Stimulated activated naive CD8-positive, alpha-beta T cell treated with anti-CD3 and anti-CD28 coated beads, Interleukin-15, Interleukin-2, amounts not matched to agents 100 U/mL and 50 U/mL, for 24 hours (primary cell): ENCODE data around the gene NANOG.
"Not testable (repeated sequence)": the region's sequence is repeated elsewhere in the genome, so short reads cannot be mapped to it uniquely, and the experiment has no call there.

ENCODE experiments used
- ATAC-seq: fragments of 150-1000 bp; cut with Tn5 transposase; one replicate; pipeline ENCODE4 v1.10.0; 2021
- DNase-seq: peaks from one replicate; pipeline ENCODE4 v3.0.0; 2021

NANOG gene

DNA sequence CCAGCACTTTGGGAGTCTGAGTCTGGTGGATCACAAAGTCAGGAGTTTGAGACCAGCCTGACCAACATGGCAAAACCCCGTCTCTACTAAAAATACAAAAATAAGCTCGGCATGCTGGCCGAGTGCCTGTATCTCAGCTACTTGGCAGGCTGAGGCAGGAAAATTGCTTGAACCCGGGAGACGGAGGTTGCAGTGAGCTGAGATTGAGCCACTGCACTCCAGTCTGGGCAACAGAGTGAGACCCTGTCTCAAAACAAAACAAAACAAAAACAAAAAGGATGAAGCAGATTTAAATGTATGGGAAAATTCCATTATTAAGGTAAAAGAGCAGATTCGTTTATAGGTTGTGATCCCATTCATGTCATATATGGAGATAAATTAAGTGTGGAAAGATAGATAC, 17.1 kb downstream of the NANOG start:
- not testable (repeated sequence) for ATAC-seq, DNase-seq

DNA sequence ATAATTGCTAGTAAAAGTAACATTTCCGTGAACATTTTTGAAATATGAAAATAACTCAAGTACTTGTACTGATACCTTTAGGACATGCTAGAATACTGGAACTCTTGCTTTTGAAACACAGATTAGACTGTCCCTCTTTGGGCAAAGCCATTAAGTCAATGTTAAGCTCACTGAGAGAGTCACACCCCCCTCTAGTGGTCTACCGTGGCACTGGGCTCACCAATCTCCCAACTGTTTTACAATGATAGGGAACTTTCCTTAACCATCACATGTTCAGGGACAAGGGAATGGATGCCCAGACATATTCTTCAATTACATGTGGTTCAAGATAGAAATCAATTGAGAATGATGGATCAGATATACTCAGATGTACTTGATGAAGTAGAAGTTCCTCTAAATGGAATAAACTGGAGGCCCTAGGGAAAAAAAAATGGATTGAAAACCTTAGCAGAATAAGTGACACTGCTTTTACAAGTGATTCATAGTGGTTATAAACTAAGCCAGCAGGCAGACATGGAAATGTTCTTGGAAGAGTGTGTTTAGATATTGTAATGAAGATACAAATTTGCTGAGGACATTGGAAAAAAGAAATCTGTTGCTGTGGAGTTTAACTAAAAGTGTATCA, 17.8 kb downstream of the NANOG start:
- ATAC-seq (no peak), DNase-seq (peak; percentile 75)

DNA sequence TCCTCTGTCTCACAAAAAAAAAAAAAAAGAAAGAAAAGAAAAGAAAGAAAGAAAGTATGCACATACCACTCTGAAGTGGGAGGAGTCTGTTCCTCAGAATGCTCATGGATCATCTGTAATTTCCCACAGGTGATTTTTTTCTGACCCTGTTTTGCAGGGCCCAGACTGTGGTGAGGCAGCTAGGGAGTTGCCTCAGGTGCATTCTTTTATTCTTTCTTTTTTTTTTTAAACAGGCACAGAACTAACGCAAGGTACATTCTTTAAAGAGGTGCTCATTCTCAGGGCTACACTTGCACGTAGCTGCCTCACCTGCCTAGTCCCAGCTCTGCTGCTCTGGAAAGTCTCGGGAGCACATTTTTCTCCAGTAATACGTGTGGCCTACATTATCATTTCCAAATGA, 36.6 kb downstream of the NANOG start:
- not testable (repeated sequence) for ATAC-seq, DNase-seq

DNA sequence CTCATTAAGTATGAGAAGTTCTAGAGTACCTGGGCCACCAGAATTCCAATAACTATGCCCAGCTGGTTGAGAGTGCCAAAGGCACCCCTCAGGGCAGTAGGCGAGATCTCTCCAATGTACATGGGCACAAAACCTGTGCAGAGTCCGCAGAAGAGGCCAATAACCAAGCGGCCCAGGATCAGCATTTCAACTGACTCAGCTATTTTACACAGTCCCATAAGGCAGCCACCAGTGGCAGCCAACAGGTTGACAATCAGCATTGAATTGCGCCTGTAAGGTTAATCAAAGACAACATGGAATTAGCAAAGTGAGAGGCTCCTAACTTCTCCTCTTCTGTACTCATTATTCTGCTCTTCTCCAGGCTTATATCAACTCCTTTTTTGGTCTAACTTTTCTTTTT, 40.5 kb downstream of the NANOG start:
- DNase-seq, ATAC-seq: not testable (repeated sequence)

DNA sequence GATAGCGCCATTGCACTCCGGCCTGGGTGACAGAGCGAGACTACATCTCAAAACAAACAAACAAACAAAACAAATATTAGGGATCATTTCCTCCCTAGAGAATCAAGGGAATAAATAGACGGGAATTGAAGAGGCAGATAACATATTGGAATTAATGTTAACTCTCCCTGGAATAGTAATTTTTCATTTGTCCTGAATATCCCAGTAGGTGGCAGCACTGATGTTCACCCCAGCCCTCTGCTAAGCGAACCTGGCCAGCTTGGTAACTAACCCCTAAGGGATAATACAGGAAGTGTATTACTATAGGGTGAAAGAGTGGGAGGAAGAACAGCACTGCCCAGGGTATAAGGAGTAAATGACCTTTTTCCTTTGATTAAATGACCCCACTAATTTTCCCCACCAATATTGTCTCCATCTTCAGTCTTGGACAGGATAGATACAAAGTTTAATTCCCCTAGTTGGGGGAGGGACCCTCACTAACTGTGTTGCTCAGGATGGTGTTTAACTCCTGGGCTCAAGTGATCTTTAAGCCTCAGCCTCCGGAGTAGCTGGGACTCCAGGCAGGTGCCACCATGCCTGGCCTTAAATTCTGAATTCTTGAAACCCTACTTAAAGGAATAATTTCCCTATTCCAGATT, 43.0 kb downstream of the NANOG start:
- DNase-seq (peak; percentile 24), ATAC-seq (peak; percentile 68)

DNA sequence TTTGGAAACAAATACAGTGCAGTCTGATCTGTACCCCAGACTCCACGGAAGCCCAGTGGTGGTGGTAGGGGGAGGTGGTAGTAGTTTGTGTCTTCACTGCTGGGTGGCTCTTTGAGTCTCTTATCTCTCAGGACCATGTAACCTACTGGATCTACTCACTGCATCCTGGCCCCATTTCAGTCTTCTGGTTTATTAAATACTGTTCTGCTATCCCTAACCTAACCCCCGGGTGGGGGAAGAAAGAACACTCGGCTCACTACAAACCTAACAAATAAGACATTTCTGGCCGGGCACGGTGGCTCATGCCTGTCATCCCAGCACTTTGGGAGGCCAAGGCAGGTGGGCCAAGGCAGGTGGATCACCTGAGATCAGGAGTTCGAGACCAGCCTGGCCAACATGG, 44.0 kb downstream of the NANOG start:
- DNase-seq, ATAC-seq: not testable (repeated sequence)

DNA sequence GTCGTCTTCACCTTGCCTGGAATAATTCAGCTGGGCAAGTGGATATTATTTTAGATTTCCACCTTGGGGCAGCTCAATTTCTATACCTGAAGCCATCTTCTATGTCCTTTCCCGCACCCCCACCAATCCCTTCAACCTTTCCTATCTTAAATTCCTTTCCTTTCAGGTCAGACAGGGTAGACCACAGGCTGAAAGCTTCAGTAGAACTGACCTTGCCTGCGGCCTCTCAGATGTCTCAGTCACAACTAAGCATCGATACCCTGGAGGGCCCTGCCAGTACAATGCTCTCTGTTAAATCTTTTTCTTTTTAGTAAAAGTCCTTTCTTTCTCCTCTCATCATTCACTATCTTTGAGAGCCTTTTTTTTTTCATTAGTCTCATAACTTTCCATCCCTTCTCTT, 44.6 kb downstream of the NANOG start:
- no peak for ATAC-seq
- no peak for DNase-seq

DNA sequence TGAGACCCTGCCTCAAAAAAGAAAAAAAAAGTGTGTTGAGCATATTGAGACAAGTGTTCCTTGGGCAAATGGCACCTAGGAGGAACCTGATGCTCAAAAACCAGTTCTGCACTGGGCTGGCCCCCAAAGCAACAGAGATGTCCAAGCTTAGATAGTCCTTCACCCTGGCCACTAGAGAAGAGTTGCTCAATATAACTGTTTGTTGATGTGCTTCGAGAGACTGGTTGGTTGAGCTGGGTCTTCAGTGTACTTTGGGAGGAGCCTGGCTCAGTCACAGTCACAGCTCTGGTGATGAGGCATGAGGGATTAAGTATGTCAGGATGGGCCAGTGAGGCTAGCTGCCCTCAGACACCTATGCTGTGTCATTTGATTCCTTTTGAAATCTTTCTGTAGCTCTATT, 45.5 kb downstream of the NANOG start:
- DNase-seq (no peak), ATAC-seq (no peak)

DNA sequence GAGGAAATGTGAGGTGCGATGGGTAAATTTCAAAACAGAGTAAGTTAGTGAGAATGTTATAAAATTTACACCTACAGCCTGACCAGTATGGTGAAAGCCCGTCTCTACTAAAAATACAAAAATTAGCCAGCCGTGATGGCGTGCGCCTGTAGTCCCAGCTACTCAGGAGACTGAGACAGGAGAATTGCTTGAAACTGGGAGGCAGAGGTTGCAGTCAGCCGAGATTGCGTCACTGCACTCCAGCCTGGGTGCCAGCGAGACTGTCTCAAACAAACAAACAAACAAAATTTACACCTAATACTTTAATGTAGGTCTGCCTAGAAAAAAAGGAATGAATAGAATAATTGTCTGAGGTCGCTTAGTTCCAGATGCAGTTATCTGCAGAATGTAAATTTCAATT, 45.9 kb downstream of the NANOG start:
- no peak for DNase-seq
- ATAC-seq: no peak

DNA sequence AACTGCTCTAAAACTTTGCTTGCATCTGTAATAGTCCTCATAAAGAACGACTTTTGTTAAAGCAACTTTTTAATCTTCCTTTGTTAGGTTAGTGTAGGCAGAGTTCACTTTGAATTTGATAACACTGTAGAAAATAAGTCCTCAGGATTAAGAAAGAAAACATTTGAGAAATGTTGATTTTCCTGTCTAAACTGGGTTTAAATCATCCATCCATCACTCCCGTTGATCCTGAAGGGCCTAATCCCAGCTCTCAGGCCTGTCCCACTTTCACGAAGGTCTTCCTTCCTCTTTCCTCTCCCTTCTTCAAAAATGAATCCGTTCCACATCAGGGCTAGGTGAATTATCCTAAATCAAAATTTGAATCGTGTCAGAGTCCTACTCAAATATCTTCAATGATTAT, 46.6 kb downstream of the NANOG start:
- DNase-seq (no peak), ATAC-seq (no peak)

DNA sequence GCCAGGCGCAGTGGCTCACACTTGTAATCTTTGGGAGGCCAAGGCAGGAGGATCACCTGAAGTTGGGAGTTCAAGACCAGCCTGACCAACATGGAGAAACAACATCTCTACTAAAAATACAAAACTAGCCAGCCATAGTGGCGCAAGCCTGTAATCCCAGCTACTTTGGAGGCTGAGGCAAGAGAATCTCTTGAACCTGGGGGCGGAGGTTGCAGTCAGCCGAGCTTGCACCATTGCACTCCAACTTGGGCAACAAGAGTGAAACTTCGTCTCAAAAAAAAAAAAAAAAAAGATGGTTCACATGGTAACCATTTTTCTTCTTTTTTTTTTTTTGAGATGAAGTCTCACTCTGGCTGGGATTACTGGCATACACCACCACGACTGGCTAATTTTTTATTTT, 48.2 kb downstream of the NANOG start:
- ATAC-seq: no peak
- DNase-seq: no peak

DNA sequence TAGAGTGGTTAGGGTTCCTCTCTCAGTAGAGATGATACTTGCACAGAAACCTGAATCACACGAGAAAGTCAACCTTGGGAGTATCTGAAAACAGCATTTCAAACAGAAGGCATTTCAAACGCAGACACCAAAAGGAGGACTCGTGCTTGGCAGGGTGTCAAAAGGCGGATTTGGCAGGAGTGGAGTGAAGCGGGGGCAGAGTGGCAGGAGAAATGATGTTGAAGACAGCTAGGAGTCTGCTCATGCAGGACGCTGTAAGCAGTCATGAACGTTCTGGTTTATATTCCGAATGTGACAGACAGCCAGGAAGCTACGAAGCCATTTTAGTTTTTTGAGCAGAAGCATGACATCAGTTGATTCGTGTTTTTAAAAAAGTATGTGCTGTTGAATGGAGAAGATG, 50.0 kb downstream of the NANOG start:
- ATAC-seq, DNase-seq: not testable (repeated sequence)

DNA sequence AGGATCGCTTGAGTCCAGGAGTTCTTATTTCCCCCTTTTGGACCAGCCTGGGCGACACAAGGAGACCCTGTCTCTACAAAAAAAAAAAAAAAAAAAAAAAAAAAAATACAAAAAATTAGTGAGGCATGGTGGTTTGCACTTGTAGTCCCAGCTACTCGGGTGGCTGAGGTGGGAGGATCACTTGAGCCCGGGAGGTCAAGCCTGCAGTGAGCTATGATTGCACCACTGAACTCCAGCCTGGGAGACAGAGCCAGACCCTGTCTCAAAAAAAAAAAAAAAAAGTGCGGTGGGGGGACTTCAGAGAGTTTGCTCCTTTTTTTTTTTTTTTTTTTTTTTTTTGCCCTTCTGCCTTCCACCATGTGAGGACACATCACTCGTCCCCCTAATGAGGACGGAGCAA, 50.6 kb downstream of the NANOG start:
- not testable (repeated sequence) for ATAC-seq, DNase-seq

DNA sequence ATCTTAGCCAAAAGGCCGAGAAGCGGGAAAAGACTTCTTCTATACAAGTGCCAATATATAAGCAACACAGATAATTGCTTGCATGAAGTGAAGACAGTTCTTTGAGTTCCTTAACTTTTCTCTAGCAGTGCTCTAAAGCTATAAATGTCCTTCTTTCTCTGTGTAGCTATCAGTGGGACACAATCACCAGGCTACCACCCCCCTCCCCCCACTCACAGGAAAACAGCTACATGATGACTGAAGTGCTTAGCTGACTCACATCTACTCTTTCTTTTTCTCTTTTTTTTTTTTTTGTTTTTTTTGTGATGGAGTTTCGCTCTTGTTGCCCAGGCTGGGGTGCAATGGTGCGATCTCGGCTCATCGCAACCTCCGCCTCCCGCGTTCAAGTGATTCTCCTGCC, 53.2 kb downstream of the NANOG start:
- DNase-seq, ATAC-seq: not testable (repeated sequence)

DNA sequence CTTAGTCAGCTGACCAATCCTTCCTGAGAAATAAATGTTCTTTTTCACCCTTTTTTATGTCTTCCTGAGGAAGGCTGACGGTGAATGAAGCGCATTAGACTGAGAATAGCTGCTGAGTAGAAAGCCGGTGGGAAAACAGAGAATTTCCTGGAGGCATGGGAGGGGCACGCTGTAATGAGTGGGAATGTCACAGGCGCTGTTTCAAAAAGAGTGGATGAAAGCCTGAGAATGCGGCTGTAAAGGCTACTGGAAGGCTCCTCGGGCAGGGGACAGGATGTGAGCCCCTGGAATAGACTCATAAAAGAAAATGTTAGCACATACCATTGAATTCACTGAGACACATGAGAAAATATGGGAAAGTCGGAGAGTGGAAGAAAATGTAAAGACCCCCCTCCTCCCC, 53.9 kb downstream of the NANOG start:
- not testable (repeated sequence) for ATAC-seq, DNase-seq

DNA sequence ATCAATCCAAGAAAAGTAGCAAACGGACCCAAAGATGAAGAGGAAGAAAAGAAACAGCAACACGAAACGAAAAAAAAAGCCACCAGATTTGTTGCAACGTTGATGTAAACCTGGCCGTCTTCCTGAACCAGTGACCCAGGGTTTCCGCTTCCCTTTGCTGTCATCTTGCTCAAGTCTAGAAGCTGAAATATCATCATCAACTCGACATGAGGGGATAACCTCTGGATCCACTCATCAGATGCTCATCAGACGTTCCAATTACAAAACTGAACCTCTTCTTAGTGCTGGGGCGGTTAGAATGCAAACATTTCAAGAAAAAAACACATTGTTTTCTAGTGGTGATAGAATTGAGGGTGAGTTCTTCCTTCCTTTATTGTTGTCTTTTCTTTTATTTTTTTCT, 54.4 kb downstream of the NANOG start:
- ATAC-seq: peak; percentile 55
- DNase-seq: not testable (repeated sequence)

DNA sequence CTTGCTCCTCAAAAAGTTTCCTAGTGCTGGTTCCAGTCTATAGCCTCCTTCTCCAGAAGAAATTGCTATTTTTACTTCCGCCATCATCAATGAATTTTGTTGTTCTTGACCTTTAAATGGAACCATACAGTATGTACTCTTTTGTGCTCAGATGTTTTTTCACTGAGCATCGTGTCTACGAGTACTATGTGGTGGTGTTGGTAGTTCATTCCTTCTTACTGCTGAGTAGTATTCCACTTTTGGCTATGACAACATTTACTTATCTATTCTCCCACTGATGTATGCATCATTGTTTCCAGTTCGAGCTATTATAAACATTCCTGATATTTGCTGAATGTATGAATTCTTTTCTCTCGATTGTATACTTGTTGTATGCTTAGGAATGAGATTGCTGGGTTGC, 54.9 kb downstream of the NANOG start:
- ATAC-seq (no peak), DNase-seq (no peak)

DNA sequence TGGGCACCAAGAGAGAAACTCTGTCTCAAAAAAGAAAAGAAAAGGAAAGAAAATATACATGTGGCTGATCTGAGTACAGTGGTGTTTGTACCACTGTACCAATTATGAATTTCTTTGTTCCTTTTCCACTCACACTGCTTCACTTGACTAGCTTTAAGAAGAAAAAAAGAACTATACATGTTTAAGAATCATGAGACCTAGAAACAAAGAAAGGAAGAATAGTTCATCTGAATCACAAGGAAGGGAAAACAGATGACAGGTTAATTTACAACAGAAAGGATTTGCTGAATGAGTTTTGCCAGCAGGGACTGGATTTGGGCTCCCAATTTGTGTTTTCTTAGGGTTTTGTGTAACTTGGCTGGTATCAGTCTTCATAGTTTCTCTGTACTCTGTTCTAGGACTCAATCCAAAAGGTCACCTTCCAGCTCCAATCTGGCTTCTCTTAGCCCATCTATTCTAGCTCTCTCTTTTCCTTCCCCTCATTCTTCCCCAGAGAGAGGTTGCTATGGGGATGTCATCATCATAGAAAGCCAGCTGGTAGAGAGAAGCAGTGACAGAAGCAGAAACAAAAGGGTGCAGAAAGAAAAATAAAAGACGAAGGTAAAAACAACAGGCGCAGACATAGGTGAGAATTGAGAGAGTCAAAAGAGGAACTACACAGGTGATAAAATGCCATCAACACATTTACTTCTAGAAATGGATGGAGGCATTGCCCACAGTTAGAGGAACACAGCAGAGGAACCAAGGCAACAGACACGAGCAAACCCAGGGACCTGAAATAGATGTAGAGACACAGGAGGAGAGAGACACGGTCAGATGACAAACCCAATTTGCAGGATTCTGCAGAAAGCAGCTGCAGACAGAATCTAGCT, 58.3 kb downstream of the NANOG start:
- not testable (repeated sequence) for DNase-seq, ATAC-seq

DNA sequence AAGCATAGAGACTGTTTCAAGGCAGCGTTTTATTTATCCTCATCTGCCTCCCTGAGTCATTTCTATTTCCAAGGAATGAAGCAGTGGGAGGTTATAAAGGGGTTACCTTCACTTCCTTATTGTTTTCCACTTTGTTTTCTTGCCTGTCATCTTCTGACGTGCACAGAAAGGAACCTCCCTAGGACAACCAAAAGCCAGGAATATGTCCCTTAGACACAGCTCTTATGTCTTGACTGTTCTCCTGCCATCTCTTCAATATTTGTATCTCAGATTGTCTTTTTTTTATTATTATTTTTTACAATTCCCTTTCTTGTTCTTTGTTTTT, 58.9 kb downstream of the NANOG start:
- DNase-seq, ATAC-seq: not testable (repeated sequence)
